ENCODE measurements around the gene PIP4K2B. TPM values are rescaled to one million over a fixed set of nuclear protein-coding genes. Genes with fewer than 3 reads are reported as not detected.

Gene PIP4K2B
- total and polyA plus RNA-seq, 8 donors: 39.8 to 94.3 (median 87.0) TPM

GRCh38 chr17:38798614-38799500, 499 bp downstream of the PIP4K2B start:
- intact Hi-C loops (cut with DNase I): no loop called here
- H3K27ac ChIP-seq: peak overlapping the region; percentile 99
- TF ChIP-seq CTCF (IDR thresholded peaks at IDR 0.05): no peak
- DNase-seq: peak; percentile 40 to 84 (median 52)
- no peaks in the 10 kb centered on the region for H3K27me3 ChIP-seq
- H3K4me1 ChIP-seq: peaks cover 18 to 42% of the 10 kb centered on the region in 2 donors
- peak; percentile 36 for ATAC-seq
- peak overlapping the region; percentile 88 to 90 for H3K4me3 ChIP-seq
- H3K9me3 ChIP-seq: no peaks in the 10 kb centered on the region
- H3K36me3 ChIP-seq: peaks cover 0 to 41% of the 10 kb centered on the region in 2 donors

GRCh38 chr17:38797828-38798227, 1.5 kb downstream of the PIP4K2B start:
- peak overlapping the region; percentile 88 to 90 for H3K4me3 ChIP-seq
- DNase-seq (no peak), ATAC-seq (no peak)
- no peak for TF ChIP-seq CTCF (IDR thresholded peaks at IDR 0.05)
- H3K9me3 ChIP-seq: no peaks in the 10 kb centered on the region
- no peaks in the 10 kb centered on the region for H3K27me3 ChIP-seq
- H3K4me1 ChIP-seq: peaks cover 18 to 42% of the 10 kb centered on the region in 2 donors
- peaks cover 0 to 33% of the 10 kb centered on the region in 2 donors for H3K36me3 ChIP-seq
- H3K27ac ChIP-seq: peak overlapping the region; percentile 99
- intact Hi-C loops (cut with DNase I): no loop called here

GRCh38 chr17:38797158-38797490, 2.2 kb downstream of the PIP4K2B start:
- H3K36me3 ChIP-seq: peaks cover 0 to 33% of the 10 kb centered on the region in 2 donors
- no peaks in the 10 kb centered on the region for H3K9me3 ChIP-seq
- intact Hi-C loops (cut with DNase I): no loop called here
- H3K27ac ChIP-seq: peak overlapping the region in 1 of 2 donors; percentile 21
- H3K4me3 ChIP-seq: peak overlapping the region in 1 of 2 donors; percentile 90
- DNase-seq: no peak
- peaks cover 18 to 42% of the 10 kb centered on the region in 2 donors for H3K4me1 ChIP-seq
- no peaks in the 10 kb centered on the region for H3K27me3 ChIP-seq
- ATAC-seq: no peak
- TF ChIP-seq CTCF (IDR thresholded peaks at IDR 0.05): no peak

GRCh38 chr17:38796451-38797157, 2.8 kb downstream of the PIP4K2B start:
- Histone ChIP-seq H3K36me3 (peaks cover 0 to 30% of the 10 kb centered on the region in 2 donors), H3K9me3 (no peaks in the 10 kb centered on the region), H3K4me3 (no peak overlapping the region), H3K4me1 (peaks cover 18 to 42% of the 10 kb centered on the region in 2 donors), H3K27ac (no peak overlapping the region), H3K27me3 (no peaks in the 10 kb centered on the region)
- TF ChIP-seq CTCF (IDR thresholded peaks at IDR 0.05): no peak
- ATAC-seq: no peak
- intact Hi-C loops (cut with DNase I): no loop called here
- no peak for DNase-seq

GRCh38 chr17:38794221-38794620, 5.1 kb downstream of the PIP4K2B start:
- Histone ChIP-seq H3K9me3 (no peaks in the 10 kb centered on the region), H3K4me1 (peaks cover 12 to 43% of the 10 kb centered on the region in 2 donors), H3K27me3 (no peaks in the 10 kb centered on the region), H3K27ac (no peak overlapping the region), H3K4me3 (no peak overlapping the region), H3K36me3 (peaks cover 0 to 22% of the 10 kb centered on the region in 2 donors)
- intact Hi-C loops (cut with DNase I): no loop called here
- TF ChIP-seq CTCF (IDR thresholded peaks at IDR 0.05): no peak
- ATAC-seq (no peak), DNase-seq (no peak)
